ENCODE data around the gene XPR1. TPM values are rescaled to one million over a fixed set of nuclear protein-coding genes. Genes with fewer than 3 reads are reported as not detected.

The XPR1 gene
- total and polyA plus RNA-seq, 10 of the 15 experiments (the other 5 are each of a cell fraction or from before 2014, with no cell fraction given): 1.1 to 33.9 (median 11.3) TPM

- Histone ChIP-seq H4K20me1 (ENCODE audit: control insufficient read depth, insufficient read depth) (no peaks in the 10 kb centered on the region), H3K9ac (ENCODE audit: control insufficient read depth, insufficient read depth, low read length) (no peak overlapping the region), H3K27me3 (replicated peaks in 1 of 2; ENCODE audit: control insufficient read depth in 2 of 2, insufficient read depth in 2 of 2, low read length in 1 of 2) (no peaks in the 10 kb centered on the region), H3K4me1 (ENCODE audit: control insufficient read depth, insufficient read depth, low read length) (no peaks in the 10 kb centered on the region), H3K36me3 (ENCODE audit: control insufficient read depth in 2 of 2, insufficient read depth in 2 of 2, low read length in 1 of 2) (no peaks in the 10 kb centered on the region), H3K4me2 (ENCODE audit: control insufficient read depth, insufficient read depth) (no peak overlapping the region), H3K9me3 (replicated peaks; ENCODE audit: control insufficient read depth, insufficient read depth, low read length) (no peaks in the 10 kb centered on the region), H3K27ac (ENCODE audit: control insufficient read depth, insufficient read depth) (no peak overlapping the region), H3K79me2 (ENCODE audit: control insufficient read depth, insufficient read depth, low read length) (no peaks in the 10 kb centered on the region), H3K4me3 (no peak overlapping the region), H2AFZ (ENCODE audit: control insufficient read depth, low read depth, low read length) (no peak overlapping the region)
- POLR2A ChIA-PET: interaction anchor here (0.5 kb wide), 1 partner anchor 430 kb away, joined by 5 read pairs; no protein-coding TSS in a partner anchor
- no TSS peak for BruUV-seq (replicated peaks)
- ATAC-seq (no peak), DNase-seq (ENCODE audit: low read depth, low spot score) (no peak), FAIRE-seq (no peak)
- CTCF ChIA-PET: interaction anchor here (1.1 to 1.5 kb wide), 3 partner anchors 24 to 268 kb away, joined by 3 read pairs; no protein-coding TSS in a partner anchor
- 40% methylated on average over 3 of the region's 3 CpGs for WGBS (ENCODE audit: insufficient coverage, insufficient replicate concordance, low lambda C conversion rate, missing lambda C conversion rate)
- SMC1A ChIA-PET (ENCODE audit: uncharacterized antibody, unreplicated experiment): interaction anchor here (1.7 kb wide), 1 partner anchor 78 kb away, joined by 5 read pairs; no protein-coding TSS in a partner anchor
- no peak for TF ChIP-seq NFYB (IDR thresholded peaks at IDR 0.05; ENCODE audit: insufficient read depth, low read depth, low read length)
- TF ChIP-seq BRCA1 (IDR thresholded peaks at IDR 0.05; ENCODE audit: low read depth, low read length): no peak
- TF ChIP-seq PAX5 (IDR thresholded peaks at IDR 0.05; ENCODE audit: borderline replicate concordance, low read depth, low read length): no peak
- no peak for TF ChIP-seq ZNF384 (IDR thresholded peaks at IDR 0.05; ENCODE audit: borderline replicate concordance, low read depth, low read length)
- no peak for TF ChIP-seq POLR2AphosphoS2 (IDR thresholded peaks at IDR 0.05; ENCODE audit: low read depth, low read length)
- TF ChIP-seq, protein P1, sequence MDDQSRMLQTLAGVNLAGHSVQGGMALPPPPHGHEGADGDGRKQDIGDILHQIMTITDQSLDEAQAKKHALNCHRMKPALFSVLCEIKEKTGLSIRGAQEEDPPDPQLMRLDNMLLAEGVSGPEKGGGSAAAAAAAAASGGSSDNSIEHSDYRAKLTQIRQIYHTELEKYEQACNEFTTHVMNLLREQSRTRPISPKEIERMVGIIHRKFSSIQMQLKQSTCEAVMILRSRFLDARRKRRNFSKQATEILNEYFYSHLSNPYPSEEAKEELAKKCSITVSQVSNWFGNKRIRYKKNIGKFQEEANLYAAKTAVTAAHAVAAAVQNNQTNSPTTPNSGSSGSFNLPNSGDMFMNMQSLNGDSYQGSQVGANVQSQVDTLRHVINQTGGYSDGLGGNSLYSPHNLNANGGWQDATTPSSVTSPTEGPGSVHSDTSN (IDR thresholded peaks at IDR 0.05; ENCODE audit: insufficient replicate concordance, low read depth, low read length): no peak
- no peak for TF ChIP-seq NR2F1 (conservative IDR thresholded peaks at IDR 0.05)
- no peak for TF ChIP-seq BHLHE40 (IDR thresholded peaks at IDR 0.05; ENCODE audit: borderline replicate concordance in 1 of 2, low read depth in 2 of 2, low read length in 1 of 2)
- TF ChIP-seq, protein P2, sequence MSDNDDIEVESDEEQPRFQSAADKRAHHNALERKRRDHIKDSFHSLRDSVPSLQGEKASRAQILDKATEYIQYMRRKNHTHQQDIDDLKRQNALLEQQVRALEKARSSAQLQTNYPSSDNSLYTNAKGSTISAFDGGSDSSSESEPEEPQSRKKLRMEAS (IDR thresholded peaks at IDR 0.05; ENCODE audit: low read depth, low read length): no peak
- TF ChIP-seq SMAD5 (IDR thresholded peaks at IDR 0.05; ENCODE audit: low read depth): no peak
- TF ChIP-seq ATF2 (IDR thresholded peaks at IDR 0.05; ENCODE audit: low read length): no peak
- no peak for TF ChIP-seq CBX3 (IDR thresholded peaks at IDR 0.05; ENCODE audit: borderline replicate concordance, low read depth)
- no peak for TF ChIP-seq KDM1A (IDR thresholded peaks at IDR 0.05; ENCODE audit: borderline replicate concordance)
- no peak for TF ChIP-seq MYC (IDR thresholded peaks at IDR 0.05; ENCODE audit: insufficient read depth, insufficient read length, insufficient replicate concordance, low read length, severe bottlenecking)
- no peak for TF ChIP-seq RCOR1 (conservative IDR thresholded peaks at IDR 0.05; ENCODE audit: low read depth, low read length)
- no peak for TF ChIP-seq RFX5 (IDR thresholded peaks at IDR 0.05; ENCODE audit: low read depth, low read length)
- no peak for TF ChIP-seq RUNX3 (IDR thresholded peaks at IDR 0.05; ENCODE audit: low read length)
- intact Hi-C loops (cut with micrococcal nuclease; ENCODE audit: unreplicated experiment): no loop called here
- RAD21 ChIA-PET (ENCODE audit: unreplicated experiment): interaction anchor here (0.7 kb wide), 1 partner anchor 288 kb away, joined by 3 read pairs; no protein-coding TSS in a partner anchor
- in situ Hi-C loops (cut with MboI): no loop called here
Measured at GRCh38 chr1:180593382-180593781, 38.4 kb upstream of the XPR1 start.
